Sigmoid colon (tissue), 7 donors: Measurements from ENCODE around the gene FOXN3. TPM values are rescaled to one million over a fixed set of nuclear protein-coding genes. Genes with fewer than 3 reads are reported as not detected.

Experiments
- DNase-seq: peaks from one replicate; pipeline ENCODE4 v3.0.0-alpha.2; 2019
- H3K27ac ChIP-seq, 4 donors: fragments of 200-600 bp; sonication (generic); one replicate each; pipeline ENCODE4 v1.5.1; 2016 to 2019; ENCODE audit warnings: mild to moderate bottlenecking in 1 of 4
- H3K27me3 ChIP-seq, 3 donors: fragments of 200-600 bp; sonication (generic); one replicate each; pipeline ENCODE4 v1.5.1; 2019; ENCODE audit warnings: mild to moderate bottlenecking in 1 of 3
- H3K36me3 ChIP-seq, 4 donors: fragments of 200-600 bp; sonication (generic); one replicate each; pipeline ENCODE4 v1.5.1; 2016 to 2019
- H3K4me1 ChIP-seq, 4 donors: fragments of 200-600 bp; sonication (generic); one replicate each; pipeline ENCODE4 v1.5.1; 2017 to 2019
- H3K4me3 ChIP-seq, 4 donors: fragments of 200-600 bp; sonication (generic); one replicate each; pipeline ENCODE4 v1.5.1; 2017 to 2019; ENCODE audit warnings: mild to moderate bottlenecking in 2 of 4, moderate library complexity in 1 of 4
- H3K9me3 ChIP-seq, 4 donors: fragments of 200-600 bp in 3 of 4; sonication (generic) in 3 of 4; one replicate each; pipeline versions ENCODE4 v1.5.1 to v1.6.1; 2013 to 2019
- CTCF ChIP-seq, 4 experiments: fragments of 450-650 bp in 3 of 4; fragments of 200-600 bp in 1 of 4; IDR thresholded peaks; one replicate each; pipeline ENCODE4 v1.5.1; 2016 to 2019; ENCODE audit warnings: antibody characterized with exemption in 4 of 4, mild to moderate bottlenecking in 3 of 4, moderate library complexity in 2 of 4
- EP300 ChIP-seq, 4 donors: sonication (generic); formaldehyde crosslinking; IDR thresholded peaks; one replicate each; pipeline ENCODE4 v1.6.1; 2017; ENCODE audit warnings: antibody characterized with exemption in 4 of 4
- POLR2A ChIP-seq, 2 donors: fragments of 450-650 bp; IDR thresholded peaks; one replicate each; pipeline ENCODE4 v1.6.1; 2016; ENCODE audit warnings: antibody characterized with exemption in 2 of 2, mild to moderate bottlenecking in 2 of 2, moderate library complexity in 2 of 2
- POLR2AphosphoS5 ChIP-seq, 4 donors: sonication (generic); formaldehyde crosslinking; IDR thresholded peaks; one replicate each; pipeline ENCODE4 v1.6.1; 2017; ENCODE audit warnings: antibody characterized with exemption in 4 of 4
- WGBS, 2 donors: extraction: QIAGEN DNeasy Blood & Tissue Kit; methylation state at CpG; one replicate each; pipeline ENCODE4 v1.1.7; 2013; 5-methylcytosine and 5-hydroxymethylcytosine counted together
- intact Hi-C: fragments of 100-400 bp; cut with DNase I; formaldehyde crosslinking; loops from one replicate; pipeline ENCODE4 v1.15.1; 2023
- polyA plus RNA-seq, 3 donors: library from polyadenylated mRNA; stranded (reverse); fragments of 200-250 nt; gene quantifications; one replicate each; pipeline ENCODE4 v1.2.3, GENCODE V29; 2013
- total RNA-seq, 4 donors: library from RNA; depleted of rRNA; stranded (reverse); fragments of >200 nt; gene quantifications; one replicate each; pipeline ENCODE4 v1.1.0, GENCODE V29; 2016
- donor health status: healthy with polysubstance abuse.
- donor health status: Bipolar disorder and iron deficiency.
- donor health status: healthy.

Gene FOXN3
- total and polyA plus RNA-seq, 7 donors: 24.6 to 146 (median 104) TPM

- intact Hi-C loops: no loop called here
- no peaks in the 10 kb centered on the region for H3K9me3 ChIP-seq
- H3K27ac ChIP-seq: no peak overlapping the region
- WGBS, 2 donors: 75 to 89% methylated on average over 3 of the region's 3 CpGs
- H3K27me3 ChIP-seq: no peaks in the 10 kb centered on the region
- no peak overlapping the region for H3K4me3 ChIP-seq
- H3K36me3 ChIP-seq: no peaks in the 10 kb centered on the region
- no peak for TF ChIP-seq CTCF (IDR thresholded peaks at IDR 0.05)
- DNase-seq: no peak
- H3K4me1 ChIP-seq: peaks cover 0 to 43% (median 27%) of the 10 kb centered on the region in 4 donors
Measured at GRCh38 chr14:89247457-89248122, 169.4 kb downstream of the FOXN3 start.

- H3K4me3 ChIP-seq: no peak overlapping the region
- TF ChIP-seq EP300 (IDR thresholded peaks at IDR 0.05): no peak
- no peak for TF ChIP-seq CTCF (IDR thresholded peaks at IDR 0.05)
- TF ChIP-seq POLR2AphosphoS5 (IDR thresholded peaks at IDR 0.05): no peak
- TF ChIP-seq POLR2A (IDR thresholded peaks at IDR 0.05): no peak
- no peaks in the 10 kb centered on the region for H3K27me3 ChIP-seq
- H3K36me3 ChIP-seq: no peaks in the 10 kb centered on the region
- no peak overlapping the region for H3K27ac ChIP-seq
- WGBS, 2 donors: 90 to 94% methylated on average over 8 of the region's 8 CpGs
- no peak for DNase-seq
- H3K4me1 ChIP-seq: peaks cover 0 to 41% (median 32%) of the 10 kb centered on the region in 4 donors
- no peaks in the 10 kb centered on the region for H3K9me3 ChIP-seq
- intact Hi-C loops: no loop called here
Measured at GRCh38 chr14:89246290-89246689, 170.7 kb downstream of the FOXN3 start.

- H3K27me3 ChIP-seq: no peaks in the 10 kb centered on the region
- TF ChIP-seq EP300 (IDR thresholded peaks at IDR 0.05) (no peak), CTCF (IDR thresholded peaks at IDR 0.05) (no peak), POLR2A (IDR thresholded peaks at IDR 0.05) (no peak), POLR2AphosphoS5 (IDR thresholded peaks at IDR 0.05) (no peak)
- no peaks in the 10 kb centered on the region for H3K9me3 ChIP-seq
- H3K27ac ChIP-seq: no peak overlapping the region
- DNase-seq: no peak
- no peaks in the 10 kb centered on the region for H3K36me3 ChIP-seq
- H3K4me3 ChIP-seq: no peak overlapping the region
- intact Hi-C loops: no loop called here
- WGBS, 2 donors: 91 to 96% methylated on average over 9 of the region's 9 CpGs
- H3K4me1 ChIP-seq: peaks cover 0 to 41% (median 32%) of the 10 kb centered on the region in 4 donors
Measured at GRCh38 chr14:89245802-89246201, 171.2 kb downstream of the FOXN3 start.

- Histone ChIP-seq H3K4me3 (no peak overlapping the region), H3K27ac (no peak overlapping the region), H3K4me1 (peaks cover 0 to 40% (median 32%) of the 10 kb centered on the region in 4 donors), H3K27me3 (no peaks in the 10 kb centered on the region), H3K9me3 (no peaks in the 10 kb centered on the region), H3K36me3 (no peaks in the 10 kb centered on the region)
- TF ChIP-seq CTCF (IDR thresholded peaks at IDR 0.05): no peak
- no peak for TF ChIP-seq POLR2AphosphoS5 (IDR thresholded peaks at IDR 0.05)
- no peak for TF ChIP-seq POLR2A (IDR thresholded peaks at IDR 0.05)
- no peak for TF ChIP-seq EP300 (IDR thresholded peaks at IDR 0.05)
- intact Hi-C loops: no loop called here
- WGBS, 2 donors: 88 to 94% methylated on average over 6 of the region's 6 CpGs
- DNase-seq: no peak
Measured at GRCh38 chr14:89244720-89245119, 172.3 kb downstream of the FOXN3 start.

GRCh38 chr14:89243741-89244140, 173.3 kb downstream of the FOXN3 start:
- no peaks in the 10 kb centered on the region for H3K36me3 ChIP-seq
- H3K4me3 ChIP-seq: no peak overlapping the region
- 78 to 97% methylated on average over 6 of the region's 6 CpGs for WGBS, 2 donors
- H3K27ac ChIP-seq: no peak overlapping the region
- TF ChIP-seq POLR2AphosphoS5 (IDR thresholded peaks at IDR 0.05): no peak
- TF ChIP-seq EP300 (IDR thresholded peaks at IDR 0.05): no peak
- peaks cover 0 to 30% (median 22%) of the 10 kb centered on the region in 4 donors for H3K4me1 ChIP-seq
- no peaks in the 10 kb centered on the region for H3K9me3 ChIP-seq
- no peaks in the 10 kb centered on the region for H3K27me3 ChIP-seq
- intact Hi-C loops: no loop called here
- no peak for DNase-seq
